ENCODE data around the gene SASS6. TPM values are rescaled to one million over a fixed set of nuclear protein-coding genes. Genes with fewer than 3 reads are reported as not detected.

Gene SASS6
- total and polyA plus RNA-seq, 10 of the 15 experiments (the other 5 are each of a cell fraction or from before 2014, with no cell fraction given): 6.6 to 17.9 (median 10.2) TPM

DNA sequence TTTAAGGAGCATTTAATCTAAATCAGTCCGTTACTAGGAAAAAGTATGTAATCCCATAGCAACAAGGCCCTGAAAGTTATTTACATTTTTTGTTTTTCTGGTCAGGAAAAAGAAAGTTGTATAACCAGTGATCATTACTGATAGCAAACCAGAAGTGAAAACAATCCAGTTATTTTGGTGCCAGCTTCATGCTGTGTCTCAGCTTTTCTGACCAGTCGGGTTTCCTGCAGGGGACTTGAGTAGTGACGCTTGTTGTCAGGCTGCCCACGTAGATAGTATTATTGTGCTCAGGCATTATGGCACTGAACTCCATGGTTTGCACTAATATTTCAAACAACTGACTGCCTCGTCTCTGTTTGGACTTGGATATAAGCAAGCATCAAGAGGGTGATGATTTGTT, 55.2 kb downstream of the SASS6 start (continued):
- no peak for TF ChIP-seq ESRRA (IDR thresholded peaks at IDR 0.05; ENCODE audit: low read length)
- TF ChIP-seq ZNF207 (IDR thresholded peaks at IDR 0.05; ENCODE audit: borderline replicate concordance): no peak
- TF ChIP-seq SREBF1 (IDR thresholded peaks at IDR 0.05; ENCODE audit: low read length): no peak
- no peak for TF ChIP-seq ZNF622 (IDR thresholded peaks at IDR 0.05)
- TF ChIP-seq, protein P1, sequence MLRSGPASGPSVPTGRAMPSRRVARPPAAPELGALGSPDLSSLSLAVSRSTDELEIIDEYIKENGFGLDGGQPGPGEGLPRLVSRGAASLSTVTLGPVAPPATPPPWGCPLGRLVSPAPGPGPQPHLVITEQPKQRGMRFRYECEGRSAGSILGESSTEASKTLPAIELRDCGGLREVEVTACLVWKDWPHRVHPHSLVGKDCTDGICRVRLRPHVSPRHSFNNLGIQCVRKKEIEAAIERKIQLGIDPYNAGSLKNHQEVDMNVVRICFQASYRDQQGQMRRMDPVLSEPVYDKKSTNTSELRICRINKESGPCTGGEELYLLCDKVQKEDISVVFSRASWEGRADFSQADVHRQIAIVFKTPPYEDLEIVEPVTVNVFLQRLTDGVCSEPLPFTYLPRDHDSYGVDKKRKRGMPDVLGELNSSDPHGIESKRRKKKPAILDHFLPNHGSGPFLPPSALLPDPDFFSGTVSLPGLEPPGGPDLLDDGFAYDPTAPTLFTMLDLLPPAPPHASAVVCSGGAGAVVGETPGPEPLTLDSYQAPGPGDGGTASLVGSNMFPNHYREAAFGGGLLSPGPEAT (IDR thresholded peaks at IDR 0.05; ENCODE audit: low read depth): no peak
- no peak for TF ChIP-seq MLLT1 (IDR thresholded peaks at IDR 0.05)
- no peak for TF ChIP-seq SMAD1 (IDR thresholded peaks at IDR 0.05; ENCODE audit: low read depth, partially characterized antibody)
- TF ChIP-seq, protein P2, sequence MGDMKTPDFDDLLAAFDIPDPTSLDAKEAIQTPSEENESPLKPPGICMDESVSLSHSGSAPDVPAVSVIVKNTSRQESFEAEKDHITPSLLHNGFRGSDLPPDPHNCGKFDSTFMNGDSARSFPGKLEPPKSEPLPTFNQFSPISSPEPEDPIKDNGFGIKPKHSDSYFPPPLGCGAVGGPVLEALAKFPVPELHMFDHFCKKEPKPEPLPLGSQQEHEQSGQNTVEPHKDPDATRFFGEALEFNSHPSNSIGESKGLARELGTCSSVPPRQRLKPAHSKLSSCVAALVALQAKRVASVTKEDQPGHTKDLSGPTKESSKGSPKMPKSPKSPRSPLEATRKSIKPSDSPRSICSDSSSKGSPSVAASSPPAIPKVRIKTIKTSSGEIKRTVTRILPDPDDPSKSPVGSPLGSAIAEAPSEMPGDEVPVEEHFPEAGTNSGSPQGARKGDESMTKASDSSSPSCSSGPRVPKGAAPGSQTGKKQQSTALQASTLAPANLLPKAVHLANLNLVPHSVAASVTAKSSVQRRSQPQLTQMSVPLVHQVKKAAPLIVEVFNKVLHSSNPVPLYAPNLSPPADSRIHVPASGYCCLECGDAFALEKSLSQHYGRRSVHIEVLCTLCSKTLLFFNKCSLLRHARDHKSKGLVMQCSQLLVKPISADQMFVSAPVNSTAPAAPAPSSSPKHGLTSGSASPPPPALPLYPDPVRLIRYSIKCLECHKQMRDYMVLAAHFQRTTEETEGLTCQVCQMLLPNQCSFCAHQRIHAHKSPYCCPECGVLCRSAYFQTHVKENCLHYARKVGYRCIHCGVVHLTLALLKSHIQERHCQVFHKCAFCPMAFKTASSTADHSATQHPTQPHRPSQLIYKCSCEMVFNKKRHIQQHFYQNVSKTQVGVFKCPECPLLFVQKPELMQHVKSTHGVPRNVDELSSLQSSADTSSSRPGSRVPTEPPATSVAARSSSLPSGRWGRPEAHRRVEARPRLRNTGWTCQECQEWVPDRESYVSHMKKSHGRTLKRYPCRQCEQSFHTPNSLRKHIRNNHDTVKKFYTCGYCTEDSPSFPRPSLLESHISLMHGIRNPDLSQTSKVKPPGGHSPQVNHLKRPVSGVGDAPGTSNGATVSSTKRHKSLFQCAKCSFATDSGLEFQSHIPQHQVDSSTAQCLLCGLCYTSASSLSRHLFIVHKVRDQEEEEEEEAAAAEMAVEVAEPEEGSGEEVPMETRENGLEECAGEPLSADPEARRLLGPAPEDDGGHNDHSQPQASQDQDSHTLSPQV (IDR thresholded peaks at IDR 0.05): no peak
- no peak for TF ChIP-seq KLF5 (IDR thresholded peaks at IDR 0.05; ENCODE audit: partially characterized antibody)
- TF ChIP-seq ZBTB11 (CRISPR knock-in tag; IDR thresholded peaks at IDR 0.05): no peak
- TF ChIP-seq IKZF2 (IDR thresholded peaks at IDR 0.05): peak; percentile 19 to 22; a peak in 1 of 4 replicates
- TF ChIP-seq KDM1A (IDR thresholded peaks at IDR 0.05; ENCODE audit: borderline replicate concordance): no peak
- TF ChIP-seq BHLHE40 (IDR thresholded peaks at IDR 0.05; ENCODE audit: borderline replicate concordance in 1 of 2, low read depth in 2 of 2, low read length in 1 of 2): 0 out of 4 replicates have a peak, but pooled peaks have one; percentile 7 to 35
- TF ChIP-seq USF1 (IDR thresholded peaks at IDR 0.05; ENCODE audit: borderline replicate concordance, extremely low read length, insufficient read depth, low read depth, low read length): no peak
- TF ChIP-seq CEBPB (IDR thresholded peaks at IDR 0.05; ENCODE audit: borderline replicate concordance in 1 of 2, low read depth in 2 of 2, low read length in 2 of 2): no peak
- TF ChIP-seq CHD4 (IDR thresholded peaks at IDR 0.05): no peak
- peak; percentile 34 for TF ChIP-seq MEF2B (IDR thresholded peaks at IDR 0.05; ENCODE audit: partially characterized antibody, poor library complexity, severe bottlenecking)
- no peak for TF ChIP-seq SUZ12 (IDR thresholded peaks at IDR 0.05; ENCODE audit: unreplicated experiment)
- 0 out of 2 replicates have a peak, but pooled peaks have one; percentile 80 for TF ChIP-seq MEF2A (IDR thresholded peaks at IDR 0.05; ENCODE audit: insufficient read depth, low read depth, low read length)

Measured in GM12878 (cell line).